Hepatocyte (in vitro differentiated cells): ENCODE measurements around the gene NACA.

Experiments
- EZH2 ChIP-seq: fragments of 200-600 bp; sonication (generic); IDR thresholded peaks from 2 replicates; pipeline ENCODE4 v1.6.1; 2016; ENCODE audit warnings: antibody characterized with exemption, mild to moderate bottlenecking, borderline replicate concordance
- EZH2phosphoT487 ChIP-seq: fragments of 200-600 bp; sonication (generic); IDR thresholded peaks from one replicate; pipeline ENCODE4 v1.6.1; 2018; ENCODE audit warnings: antibody characterized with exemption, mild to moderate bottlenecking, low read depth, moderate library complexity; ENCODE audit not compliant: unreplicated experiment, severe bottlenecking

- TF ChIP-seq EZH2: no peak
- TF ChIP-seq EZH2phosphoT487: no peak
Observed at GRCh38 chr12:56678852-56679251, 46.2 kb downstream of the NACA start.
